GM12878 (cell line): Measurements from ENCODE around the gene CHD5. TPM values are rescaled to one million over a fixed set of nuclear protein-coding genes. Genes with fewer than 3 reads are reported as not detected.

ENCODE experiments used
- ATAC-seq: fragments of 200-7000 bp; cut with Tn5 transposase; 3 replicates; pipeline ENCODE4 v1.9.1; 2020; ENCODE audit warnings: mild to moderate bottlenecking, moderate library complexity
- BruUV-seq: library from RNA; stranded (reverse); fragments of 400-500 nt; replicated peaks from 2 replicates; lab custom pipeline; 2021; lab: Mats Ljungman, UMichigan
- CTCF ChIA-PET: fragments of 300-600 bp; sonication (Branson Sonifier 250); formaldehyde crosslinking; extraction: SDS; loops from one replicate; lab custom pipeline; 2021; ENCODE audit warnings: inconsistent platforms; lab: Yijun Ruan, JAX
- POLR2A ChIA-PET: fragments of 350-600 bp; formaldehyde crosslinking; extraction: SDS; loops from one replicate; lab custom pipeline; 2021; ENCODE audit warnings: inconsistent platforms; lab: Charles Lee
- RAD21 ChIA-PET: fragments of 300-600 bp; sonication (Branson Sonifier 250); formaldehyde crosslinking; loops from one replicate; lab custom pipeline; 2023; ENCODE audit warnings: antibody characterized with exemption; ENCODE audit not compliant: unreplicated experiment; lab: Charles Lee
- SMC1A ChIA-PET: fragments of 300-600 bp; sonication (Branson Sonifier 250); formaldehyde crosslinking; loops from one replicate; lab custom pipeline; 2023; ENCODE audit not compliant: unreplicated experiment, uncharacterized antibody; lab: Charles Lee
- DNase-seq: peaks from one replicate; pipeline ENCODE4 v3.0.0-alpha.2; 2011; ENCODE audit warnings: low read depth, low spot score
- FAIRE-seq: peaks from 3 replicates; lab custom pipeline; 2011; peaks lifted over from hg19 to GRCh38; lab: Jason Lieb, UNC
- H2AFZ ChIP-seq: 2 replicates; pipeline ENCODE4 v1.6.0; 2011; ENCODE audit warnings: low read depth, low read length, control low read depth; ENCODE audit not compliant: control insufficient read depth
- H3K27ac ChIP-seq: 2 replicates; pipeline ENCODE4 v1.5.1; 2011; ENCODE audit warnings: control low read depth; ENCODE audit not compliant: control insufficient read depth, insufficient read depth
- H3K27me3 ChIP-seq, 2 experiments: replicated peaks in 1 of 2; 2 replicates each; pipeline versions ENCODE4 v1.6.0 to v1.6.1; 2011; ENCODE audit warnings: low read length in 1 of 2; ENCODE audit not compliant: control insufficient read depth in 2 of 2, insufficient read depth in 2 of 2
- H3K36me3 ChIP-seq, 2 experiments: 2 replicates each; pipeline ENCODE4 v1.5.1; 2011; ENCODE audit warnings: low read length in 1 of 2; ENCODE audit not compliant: control insufficient read depth in 2 of 2, insufficient read depth in 2 of 2
- H3K4me1 ChIP-seq: 2 replicates; pipeline ENCODE4 v1.6.1; 2011; ENCODE audit warnings: mild to moderate bottlenecking, low read length, moderate library complexity, mixed read lengths; ENCODE audit not compliant: control insufficient read depth, insufficient read depth
- H3K4me2 ChIP-seq: 2 replicates; pipeline ENCODE4 v1.6.0; 2011; ENCODE audit warnings: control low read depth; ENCODE audit not compliant: control insufficient read depth, insufficient read depth
- H3K4me3 ChIP-seq: fragments of 200-600 bp; sonication (generic); 2 replicates; pipeline ENCODE4 v1.5.1; 2016
- H3K79me2 ChIP-seq: 2 replicates; pipeline ENCODE4 v1.6.0; 2011; ENCODE audit warnings: low read length; ENCODE audit not compliant: control insufficient read depth, insufficient read depth
- H3K9ac ChIP-seq: 2 replicates; pipeline ENCODE4 v1.8.0; 2011; ENCODE audit warnings: low read length, control low read depth, mixed read lengths; ENCODE audit not compliant: control insufficient read depth, insufficient read depth
- H3K9me3 ChIP-seq: replicated peaks from 3 replicates; pipeline ENCODE4 v1.5.1; 2011; ENCODE audit warnings: mild to moderate bottlenecking, low read length; ENCODE audit not compliant: control insufficient read depth, insufficient read depth
- H4K20me1 ChIP-seq: 2 replicates; pipeline ENCODE4 v1.6.0; 2011; ENCODE audit not compliant: control insufficient read depth, insufficient read depth
- ATF7 ChIP-seq: fragments of 450-650 bp; IDR thresholded peaks from 2 replicates; pipeline ENCODE4 v1.6.1; 2016; ENCODE audit warnings: low read depth, mild to moderate bottlenecking
- IRF5 ChIP-seq: fragments of 450-650 bp; IDR thresholded peaks from 2 replicates; pipeline ENCODE4 v1.6.1; 2017; ENCODE audit warnings: borderline replicate concordance
- PKNOX1 ChIP-seq: fragments of 450-650 bp; IDR thresholded peaks from 2 replicates; pipeline ENCODE4 v1.6.1; 2016; ENCODE audit warnings: mild to moderate bottlenecking
- POLR2AphosphoS2 ChIP-seq: IDR thresholded peaks from 2 replicates; pipeline ENCODE4 v1.6.1; 2011; ENCODE audit warnings: low read depth, mild to moderate bottlenecking, low read length, improper control_type of control experiment, moderate library complexity
- RAD21 ChIP-seq: IDR thresholded peaks from 2 replicates; pipeline ENCODE4 v1.6.1; 2011; ENCODE audit warnings: mild to moderate bottlenecking, low read depth, low read length, moderate library complexity; ENCODE audit not compliant: insufficient read depth
- RB1 ChIP-seq: fragments of 450-650 bp; formaldehyde crosslinking; IDR thresholded peaks from 2 replicates; pipeline ENCODE4 v1.6.1; 2017; ENCODE audit warnings: mild to moderate bottlenecking, borderline replicate concordance
- RUNX3 ChIP-seq: IDR thresholded peaks from 2 replicates; pipeline ENCODE4 v1.6.1; 2012; ENCODE audit warnings: low read length, inconsistent platforms
- SPI1 ChIP-seq: IDR thresholded peaks from 2 replicates; pipeline ENCODE4 v1.6.1; 2011; ENCODE audit warnings: low read depth, mild to moderate bottlenecking, low read length, moderate library complexity, borderline replicate concordance; ENCODE audit not compliant: insufficient read depth
- TBL1XR1 ChIP-seq: IDR thresholded peaks from 2 replicates; pipeline ENCODE4 v1.6.1; 2012; ENCODE audit warnings: low read depth, low read length, improper control_type of control experiment
- ZBTB33 ChIP-seq: fragments of 450-650 bp; IDR thresholded peaks from 2 replicates; pipeline ENCODE4 v1.6.1; 2017; ENCODE audit warnings: mild to moderate bottlenecking
- ZNF622 ChIP-seq: fragments of 450-650 bp; IDR thresholded peaks from 2 replicates; pipeline ENCODE4 v1.6.1; 2017; ENCODE audit warnings: mild to moderate bottlenecking, inconsistent platforms
- WGBS: methylation state at CpG from one replicate; pipeline ENCODE4 v1.1.6; 2016; ENCODE audit warnings: low lambda C conversion rate; ENCODE audit not compliant: insufficient replicate concordance, insufficient coverage; ENCODE audit errors: missing lambda C conversion rate; 5-methylcytosine and 5-hydroxymethylcytosine counted together
- in situ Hi-C: fragments of 300-500 bp; cut with MboI; formaldehyde crosslinking; loops from 9 replicates; pipeline ENCODE4 v1.14.3; 2018; ENCODE audit warnings: mixed read lengths
- intact Hi-C: fragments of 100-400 bp; cut with micrococcal nuclease; formaldehyde crosslinking; loops from one replicate; pipeline ENCODE4 v1.14.2; 2022; ENCODE audit not compliant: unreplicated experiment
- polyA plus RNA-seq, 11 experiments: library from polyadenylated mRNA; depleted of rRNA in 4 of 11; unstranded in 6 of 11; stranded (reverse) in 5 of 11; fragments of >200 nt; fragmentation: Nextera tagmentation in 4 of 11; fragmentation: Illumina TruSeq in 1 of 11; extraction: Ambion mirVana in 4 of 11; extraction: Trizol in 1 of 11; gene quantifications; 1 replicate in 1 of 11; 2 replicates in 10 of 11; pipeline versions ENCODE4 v1.2.1 to v1.2.3, GENCODE V29; 2011 to 2016; ENCODE audit warnings: inconsistent platforms in 2 of 11, missing spikeins in 2 of 11, low read depth in 1 of 11
- total RNA-seq, 4 experiments: library from RNA; depleted of rRNA in 3 of 4; stranded (reverse); fragments of >200 nt in 3 of 4; fragmentation: Illumina TruSeq in 1 of 4; extraction: Trizol in 1 of 4; gene quantifications; 2 replicates each; pipeline versions ENCODE4 v1.2.1 to v1.2.3, GENCODE V29; 2013 to 2021
- TF ChIP-seq, protein P1 (sequence below): fragments of 450-650 bp; IDR thresholded peaks from 2 replicates; pipeline ENCODE4 v1.6.1; 2018; ENCODE audit warnings: mild to moderate bottlenecking, low read depth, moderate library complexity; ENCODE audit not compliant: partially characterized antibody
- TF ChIP-seq, protein P2 (sequence below): IDR thresholded peaks from 2 replicates; pipeline ENCODE4 v1.6.1; 2011; ENCODE audit warnings: low read depth, low read length, improper control_type of control experiment, borderline replicate concordance
- TF ChIP-seq, protein P3 (sequence below): IDR thresholded peaks from 2 replicates; pipeline ENCODE4 v1.6.1; 2011; ENCODE audit warnings: borderline replicate concordance, low read depth, mild to moderate bottlenecking, moderate library complexity, mixed read lengths, low read length; ENCODE audit not compliant: insufficient read depth; ENCODE audit errors: extremely low read length

CHD5 gene
- total and polyA plus RNA-seq, 10 of the 15 experiments (the other 5 are each of a cell fraction or from before 2014, with no cell fraction given): 0.03 to 0.49 (median 0.13) TPM; not detected in 3

DNA sequence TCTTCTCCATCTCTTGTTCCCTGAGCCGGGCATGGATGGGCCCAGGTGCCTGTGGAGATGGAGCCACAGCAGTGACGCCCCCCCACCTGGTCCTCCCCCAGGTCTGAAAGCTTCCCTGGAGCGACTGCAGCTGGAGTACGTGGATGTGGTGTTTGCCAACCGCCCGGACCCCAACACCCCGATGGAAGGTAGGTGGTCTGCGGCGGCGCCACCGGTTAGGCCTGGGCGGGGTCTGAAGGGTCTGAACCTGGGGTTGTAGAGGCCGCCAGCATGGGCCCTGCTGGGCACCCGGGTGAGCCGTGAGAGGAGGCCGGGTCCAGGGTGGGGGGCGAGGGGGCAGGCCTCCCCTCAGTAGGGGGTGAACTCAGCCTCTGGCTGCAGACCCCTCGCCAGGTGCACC lies 89.8 kb downstream of the CHD5 start (continued):
- TF ChIP-seq POLR2AphosphoS2 (no peak), ZBTB33 (no peak)

DNA sequence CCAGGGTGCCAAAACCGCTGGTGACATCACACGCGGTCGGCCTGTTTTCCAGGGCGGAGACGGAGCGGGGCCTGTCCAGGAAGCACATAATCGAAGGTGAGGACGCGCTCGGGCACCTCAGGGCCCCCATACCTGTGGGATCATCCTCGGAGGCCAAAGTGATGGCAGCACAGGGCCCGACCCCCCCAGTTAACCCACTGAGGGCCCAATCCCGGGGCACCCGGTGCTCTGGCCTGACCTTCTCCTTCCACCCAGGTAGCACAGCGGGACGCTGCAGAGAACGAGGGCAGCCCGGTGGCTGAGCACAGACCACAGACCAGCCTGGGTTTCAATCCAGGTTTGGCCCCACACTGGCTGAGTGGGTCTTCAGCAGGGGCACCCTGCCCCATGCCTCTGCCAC lies 91.2 kb downstream of the CHD5 start:
- FAIRE-seq (no peak), ATAC-seq (no peak), DNase-seq (no peak)
- H3K9me3 ChIP-seq: no peaks in the 10 kb centered on the region
- H3K9ac ChIP-seq: no peak overlapping the region
- no TSS peak for BruUV-seq
- H3K36me3 ChIP-seq: peaks cover 0 to 2% of the 10 kb centered on the region in 2 experiments; a peak in 3 of 4 replicates
- H4K20me1 ChIP-seq: no peaks in the 10 kb centered on the region
- WGBS: 86% methylated on average over 18 of the region's 19 CpGs
- H3K27ac ChIP-seq: no peak overlapping the region
- intact Hi-C loops (no loop called here), in situ Hi-C loops (no loop called here)
- CTCF ChIA-PET: no interaction called here
- H2AFZ ChIP-seq: no peak overlapping the region
- POLR2A ChIA-PET: no interaction called here
- H3K4me1 ChIP-seq: no peaks in the 10 kb centered on the region
- no peaks in the 10 kb centered on the region for H3K27me3 ChIP-seq
- SMC1A ChIA-PET: no interaction called here
- no peaks in the 10 kb centered on the region for H3K79me2 ChIP-seq
- RAD21 ChIA-PET: no interaction called here
- H3K4me2 ChIP-seq: no peak overlapping the region
- H3K4me3 ChIP-seq: no peak overlapping the region
- TF ChIP-seq TBL1XR1: no peak
- no peak for TF ChIP-seq RAD21
- no peak for TF ChIP-seq SPI1
- no peak for TF ChIP-seq RB1
- TF ChIP-seq, protein P1, sequence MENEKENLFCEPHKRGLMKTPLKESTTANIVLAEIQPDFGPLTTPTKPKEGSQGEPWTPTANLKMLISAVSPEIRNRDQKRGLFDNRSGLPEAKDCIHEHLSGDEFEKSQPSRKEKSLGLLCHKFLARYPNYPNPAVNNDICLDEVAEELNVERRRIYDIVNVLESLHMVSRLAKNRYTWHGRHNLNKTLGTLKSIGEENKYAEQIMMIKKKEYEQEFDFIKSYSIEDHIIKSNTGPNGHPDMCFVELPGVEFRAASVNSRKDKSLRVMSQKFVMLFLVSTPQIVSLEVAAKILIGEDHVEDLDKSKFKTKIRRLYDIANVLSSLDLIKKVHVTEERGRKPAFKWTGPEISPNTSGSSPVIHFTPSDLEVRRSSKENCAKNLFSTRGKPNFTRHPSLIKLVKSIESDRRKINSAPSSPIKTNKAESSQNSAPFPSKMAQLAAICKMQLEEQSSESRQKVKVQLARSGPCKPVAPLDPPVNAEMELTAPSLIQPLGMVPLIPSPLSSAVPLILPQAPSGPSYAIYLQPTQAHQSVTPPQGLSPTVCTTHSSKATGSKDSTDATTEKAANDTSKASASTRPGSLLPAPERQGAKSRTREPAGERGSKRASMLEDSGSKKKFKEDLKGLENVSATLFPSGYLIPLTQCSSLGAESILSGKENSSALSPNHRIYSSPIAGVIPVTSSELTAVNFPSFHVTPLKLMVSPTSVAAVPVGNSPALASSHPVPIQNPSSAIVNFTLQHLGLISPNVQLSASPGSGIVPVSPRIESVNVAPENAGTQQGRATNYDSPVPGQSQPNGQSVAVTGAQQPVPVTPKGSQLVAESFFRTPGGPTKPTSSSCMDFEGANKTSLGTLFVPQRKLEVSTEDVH: no peak
- TF ChIP-seq, protein P2, sequence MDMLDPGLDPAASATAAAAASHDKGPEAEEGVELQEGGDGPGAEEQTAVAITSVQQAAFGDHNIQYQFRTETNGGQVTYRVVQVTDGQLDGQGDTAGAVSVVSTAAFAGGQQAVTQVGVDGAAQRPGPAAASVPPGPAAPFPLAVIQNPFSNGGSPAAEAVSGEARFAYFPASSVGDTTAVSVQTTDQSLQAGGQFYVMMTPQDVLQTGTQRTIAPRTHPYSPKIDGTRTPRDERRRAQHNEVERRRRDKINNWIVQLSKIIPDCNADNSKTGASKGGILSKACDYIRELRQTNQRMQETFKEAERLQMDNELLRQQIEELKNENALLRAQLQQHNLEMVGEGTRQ: no peak
- TF ChIP-seq ATF7: no peak
- no peak for TF ChIP-seq IRF5
- TF ChIP-seq, protein P3, sequence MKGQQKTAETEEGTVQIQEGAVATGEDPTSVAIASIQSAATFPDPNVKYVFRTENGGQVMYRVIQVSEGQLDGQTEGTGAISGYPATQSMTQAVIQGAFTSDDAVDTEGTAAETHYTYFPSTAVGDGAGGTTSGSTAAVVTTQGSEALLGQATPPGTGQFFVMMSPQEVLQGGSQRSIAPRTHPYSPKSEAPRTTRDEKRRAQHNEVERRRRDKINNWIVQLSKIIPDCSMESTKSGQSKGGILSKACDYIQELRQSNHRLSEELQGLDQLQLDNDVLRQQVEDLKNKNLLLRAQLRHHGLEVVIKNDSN: no peak
- no peak for TF ChIP-seq PKNOX1
- no peak for TF ChIP-seq RUNX3
- no peak for TF ChIP-seq ZNF622
